Raji (cell line): Measurements from ENCODE around the gene AUTS2.

Experiments used
- POLR2A ChIP-seq: IDR thresholded peaks from 2 replicates; pipeline ENCODE4 v1.6.1; 2011; ENCODE audit warnings: low read depth, low read length, control low read depth; ENCODE audit not compliant: insufficient read depth

Gene AUTS2

GRCh38 chr7:69698109-69698825, 100.0 kb downstream of the AUTS2 start:
- TF ChIP-seq POLR2A = no peak

GRCh38 chr7:69699931-69700330, 101.7 kb downstream of the AUTS2 start:
- no peak for TF ChIP-seq POLR2A

GRCh38 chr7:69700331-69700730, 102.1 kb downstream of the AUTS2 start:
- no peak for TF ChIP-seq POLR2A

DNA sequence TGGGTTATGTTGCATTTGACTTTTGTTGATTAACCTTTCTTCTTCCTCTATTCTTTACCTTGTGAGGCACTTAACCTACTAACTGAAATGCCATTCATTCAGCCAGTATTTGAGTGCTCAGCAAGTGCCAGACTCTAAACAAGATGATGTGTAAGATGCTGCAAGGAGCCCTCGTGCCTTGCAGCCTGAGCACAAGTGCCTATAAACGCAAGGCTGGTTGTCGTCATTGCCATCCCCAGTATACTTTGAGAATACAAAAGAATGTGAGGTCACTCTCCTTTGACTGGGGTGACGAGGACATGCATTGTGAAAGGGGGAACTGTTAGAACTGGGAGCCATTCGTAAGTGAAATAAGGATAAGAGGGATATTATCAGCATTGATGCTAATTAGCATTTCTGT, 103.0 kb downstream of the AUTS2 start:
- TF ChIP-seq POLR2A = no peak

- TF ChIP-seq POLR2A = no peak
These were observed 104.1 kb downstream of the AUTS2 start for GRCh38 chr7:69702357-69702756.

- TF ChIP-seq POLR2A = no peak
These were observed 104.8 kb downstream of the AUTS2 start for GRCh38 chr7:69703099-69703498.

GRCh38 chr7:69706070-69706469, 107.8 kb downstream of the AUTS2 start:
- no peak for TF ChIP-seq POLR2A

GRCh38 chr7:69708857-69709256, 110.6 kb downstream of the AUTS2 start:
- no peak for TF ChIP-seq POLR2A

DNA sequence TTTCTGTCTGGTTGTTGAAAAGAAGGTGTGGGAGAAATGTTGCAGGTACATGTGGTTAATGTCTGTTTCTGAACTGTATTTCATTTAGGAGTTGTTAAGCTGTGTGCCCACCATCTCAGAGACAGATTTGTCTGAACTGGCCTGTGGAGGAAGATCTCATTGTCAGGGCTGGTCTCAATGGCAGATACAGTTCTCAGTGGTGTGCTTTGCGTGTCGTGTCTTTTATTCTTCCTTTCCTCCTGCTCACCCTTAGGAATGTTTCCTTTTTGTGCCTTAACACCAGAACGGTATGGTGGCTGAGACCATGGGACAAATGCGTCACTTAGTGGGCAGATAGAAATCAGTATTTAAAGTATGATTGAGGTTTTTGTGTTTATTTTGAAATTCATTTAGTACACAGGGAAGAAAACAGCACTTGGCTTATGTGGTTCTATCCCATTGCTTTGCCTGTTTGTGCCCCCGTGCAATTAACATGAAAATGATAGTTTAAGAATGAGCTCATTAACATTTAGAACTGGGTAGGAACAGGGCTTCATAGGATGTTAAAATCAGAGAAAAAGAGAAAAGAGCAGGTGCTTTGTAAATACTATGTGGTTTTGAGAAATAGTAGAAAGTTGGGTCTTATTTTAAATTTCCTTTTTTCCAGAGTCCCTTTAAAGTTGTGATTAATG, 112.6 kb downstream of the AUTS2 start:
- no peak for TF ChIP-seq POLR2A

DNA sequence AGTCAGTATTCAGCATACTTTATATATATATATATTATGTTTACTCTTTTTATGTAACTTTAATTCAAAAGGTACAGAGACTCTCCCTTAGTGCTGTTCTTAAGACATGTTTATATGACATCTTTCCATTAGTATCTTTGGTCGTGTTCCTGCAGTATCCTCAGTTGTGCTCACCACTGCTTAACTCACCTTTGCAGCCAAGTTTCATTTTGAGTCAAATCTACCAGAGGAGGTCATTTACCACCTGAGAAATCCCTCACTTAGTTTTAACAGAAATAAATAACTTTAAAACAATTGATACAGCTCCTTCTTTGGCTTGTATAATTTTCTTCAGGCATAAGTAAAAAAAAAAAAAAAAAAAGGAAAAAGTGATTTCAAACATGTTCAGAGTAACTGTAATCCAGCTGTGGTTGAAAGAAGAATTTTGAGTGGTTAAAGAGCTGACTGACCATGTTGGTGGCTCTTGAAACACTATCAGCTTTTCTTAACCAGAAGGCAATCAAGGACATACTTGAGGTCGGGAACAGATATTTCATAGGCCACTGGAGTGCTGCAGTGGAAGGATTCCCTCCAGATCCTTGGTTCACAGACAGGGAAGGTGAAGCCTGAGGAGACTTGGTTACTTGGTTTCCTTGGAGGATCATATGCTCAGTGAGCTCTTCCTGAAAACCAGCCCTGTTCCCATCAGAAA, 116.8 kb downstream of the AUTS2 start:
- no peak for TF ChIP-seq POLR2A

GRCh38 chr7:69717221-69717620, 118.9 kb downstream of the AUTS2 start:
- no peak for TF ChIP-seq POLR2A

- TF ChIP-seq POLR2A = no peak
These were observed 121.4 kb downstream of the AUTS2 start for GRCh38 chr7:69719717-69720116.

- TF ChIP-seq POLR2A = no peak
These were observed 124.6 kb downstream of the AUTS2 start for GRCh38 chr7:69722843-69723242.

DNA sequence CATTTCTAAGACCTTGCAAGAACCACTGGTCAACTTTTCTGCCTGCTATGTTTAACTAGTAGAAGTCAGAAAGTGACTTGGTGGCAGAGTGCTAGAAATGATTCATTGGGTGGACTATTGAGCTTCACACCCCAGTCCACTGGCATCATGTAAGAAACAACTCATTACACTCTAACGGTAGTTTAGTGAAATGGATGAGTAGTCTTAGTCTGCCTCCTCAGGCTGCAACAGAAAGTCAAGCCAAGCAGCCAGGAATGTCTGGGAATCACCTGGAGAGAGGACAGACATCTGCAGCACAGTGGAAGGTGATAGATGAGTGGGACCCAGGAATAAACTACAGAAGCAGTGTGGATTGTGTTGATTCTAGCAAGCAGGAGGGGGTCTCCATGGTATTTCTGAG, 125.4 kb downstream of the AUTS2 start:
- no peak for TF ChIP-seq POLR2A

- TF ChIP-seq POLR2A = no peak
These were observed 130.0 kb downstream of the AUTS2 start for GRCh38 chr7:69728304-69728703.

- TF ChIP-seq POLR2A = no peak
These were observed 133.9 kb downstream of the AUTS2 start for GRCh38 chr7:69732203-69732602.
